RWPE2 (cell line): ENCODE measurements around the gene FBXW4.

ENCODE experiments used
- ATAC-seq: fragments of 200-7000 bp; cut with Tn5 transposase; 3 replicates; pipeline ENCODE4 v1.9.1; 2021; ENCODE audit warnings: low read depth
- DNase-seq: peaks from one replicate; pipeline ENCODE4 v3.0.0-alpha.2; 2020; ENCODE audit warnings: low spot score
- H3K27ac ChIP-seq: fragments of 450-650 bp; 2 replicates; pipeline ENCODE4 v1.5.1; 2017; ENCODE audit warnings: mild to moderate bottlenecking; ENCODE audit not compliant: poor library complexity, severe bottlenecking
- H3K27me3 ChIP-seq: fragments of 250-450 bp; sonication (Bioruptor Pico); 2 replicates; pipeline ENCODE4 v1.5.1; 2021; ENCODE audit warnings: mild to moderate bottlenecking, moderate library complexity; ENCODE audit not compliant: insufficient read depth, poor library complexity, severe bottlenecking
- H3K36me3 ChIP-seq: fragments of 250-450 bp; sonication (Bioruptor Pico); 2 replicates; pipeline ENCODE4 v1.5.1; 2020; ENCODE audit warnings: low read depth, mild to moderate bottlenecking, moderate library complexity
- H3K4me1 ChIP-seq: fragments of 250-450 bp; sonication (Bioruptor Pico); 2 replicates; pipeline ENCODE4 v1.5.1; 2021; ENCODE audit warnings: mild to moderate bottlenecking, moderate library complexity; ENCODE audit not compliant: insufficient read depth, poor library complexity, severe bottlenecking
- H3K4me3 ChIP-seq: fragments of 250-450 bp; sonication (Bioruptor Pico); 2 replicates; pipeline ENCODE4 v1.5.1; 2021; ENCODE audit warnings: mild to moderate bottlenecking, moderate library complexity; ENCODE audit not compliant: severe bottlenecking
- H3K9me3 ChIP-seq: fragments of 250-450 bp; sonication (Bioruptor Pico); 2 replicates; pipeline ENCODE4 v1.5.1; 2021; ENCODE audit warnings: mild to moderate bottlenecking, moderate library complexity; ENCODE audit not compliant: severe bottlenecking
- CTCF ChIP-seq: fragments of 450-650 bp; IDR thresholded peaks from one replicate; pipeline ENCODE4 v1.5.1; 2017; ENCODE audit warnings: mild to moderate bottlenecking, moderate library complexity; ENCODE audit not compliant: poor library complexity, severe bottlenecking

Gene FBXW4

GRCh38 chr10:101647255-101647654 is 47.7 kb downstream of the FBXW4 start:
- no peak overlapping the region for H3K27ac ChIP-seq
- no peaks in the 10 kb centered on the region for H3K9me3 ChIP-seq
- no peaks in the 10 kb centered on the region for H3K27me3 ChIP-seq
- no peak for ATAC-seq
- H3K36me3 ChIP-seq = no peaks in the 10 kb centered on the region
- TF ChIP-seq CTCF = no peak
- H3K4me3 ChIP-seq = no peak overlapping the region
- peak; percentile 0 for DNase-seq
- no peaks in the 10 kb centered on the region for H3K4me1 ChIP-seq

- TF ChIP-seq CTCF = no peak
- H3K27ac ChIP-seq = no peak overlapping the region
These were observed 48.6 kb downstream of the FBXW4 start for GRCh38 chr10:101646364-101646763.

DNA sequence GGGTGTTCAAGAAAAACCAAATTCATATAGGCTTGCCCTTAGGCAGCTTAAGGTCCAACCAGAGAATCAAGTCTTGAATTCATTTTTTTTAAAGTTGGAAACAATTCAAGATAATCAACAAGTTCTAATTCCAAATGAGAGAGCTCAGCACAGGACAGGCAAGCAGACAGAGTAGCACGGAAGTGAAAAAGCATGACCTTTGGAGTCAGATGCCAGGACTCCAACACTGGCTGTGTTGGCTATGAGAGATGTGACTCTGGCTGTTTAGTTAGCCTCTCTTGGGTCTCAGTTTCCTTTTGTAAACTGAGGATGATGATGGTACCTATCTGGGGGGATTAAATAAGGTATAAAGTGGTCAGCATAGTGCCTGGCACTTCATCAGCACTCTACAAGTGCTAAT is 49.3 kb downstream of the FBXW4 start:
- TF ChIP-seq CTCF = no peak
- H3K27ac ChIP-seq = no peak overlapping the region
- H3K27me3 ChIP-seq = no peaks in the 10 kb centered on the region
- H3K4me1 ChIP-seq = no peaks in the 10 kb centered on the region
- H3K36me3 ChIP-seq = no peaks in the 10 kb centered on the region
- ATAC-seq (no peak), DNase-seq (no peak)
- no peaks in the 10 kb centered on the region for H3K9me3 ChIP-seq
- H3K4me3 ChIP-seq = no peak overlapping the region

More at GRCh38 chr10:101646364-101646763, 48.6 kb downstream of the FBXW4 start:
- Histone ChIP-seq H3K36me3 (no peaks in the 10 kb centered on the region), H3K9me3 (no peaks in the 10 kb centered on the region), H3K27me3 (no peaks in the 10 kb centered on the region), H3K4me1 (no peaks in the 10 kb centered on the region), H3K4me3 (no peak overlapping the region)
- DNase-seq (peak; percentile 11), ATAC-seq (no peak)

DNA sequence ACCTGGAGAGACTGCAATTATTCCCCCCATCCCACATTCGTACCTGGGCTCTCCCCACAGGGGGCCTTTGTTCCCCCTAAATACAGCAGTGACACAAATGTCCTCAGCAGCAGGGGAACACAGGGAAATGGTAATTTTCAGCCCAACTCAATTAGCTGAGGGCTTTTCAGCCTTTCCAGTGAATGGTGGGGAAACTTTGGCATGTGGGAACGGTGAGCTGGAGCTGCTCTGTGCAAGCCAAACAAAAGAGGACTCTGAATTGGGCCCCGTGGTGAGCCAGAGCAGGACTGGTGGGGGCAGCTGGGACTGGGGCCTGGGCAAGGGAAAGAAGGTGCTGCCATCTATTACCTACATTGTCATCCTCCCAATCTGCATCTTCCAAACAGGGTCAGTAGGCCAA is 51.0 kb downstream of the FBXW4 start:
- Histone ChIP-seq H3K27me3 (no peaks in the 10 kb centered on the region), H3K27ac (no peak overlapping the region), H3K9me3 (no peaks in the 10 kb centered on the region), H3K36me3 (no peaks in the 10 kb centered on the region), H3K4me3 (no peak overlapping the region), H3K4me1 (no peaks in the 10 kb centered on the region)
- DNase-seq = no peak
- ATAC-seq = no peak
- no peak for TF ChIP-seq CTCF

GRCh38 chr10:101643546-101643945 is 51.4 kb downstream of the FBXW4 start:
- no peaks in the 10 kb centered on the region for H3K27me3 ChIP-seq
- H3K27ac ChIP-seq = no peak overlapping the region

More at GRCh38 chr10:101643546-101643945, 51.4 kb downstream of the FBXW4 start:
- ATAC-seq (no peak), DNase-seq (no peak)
- no peak for TF ChIP-seq CTCF
- Histone ChIP-seq H3K4me1 (no peaks in the 10 kb centered on the region), H3K36me3 (no peaks in the 10 kb centered on the region), H3K4me3 (no peak overlapping the region), H3K9me3 (no peaks in the 10 kb centered on the region)
